GM18867 (cell line): Measurements from ENCODE around the gene ARHGDIA.
A peak's percentile ranks its signal among the peaks of the same experiment; 100 is the strongest.

Experiments
- ATAC-seq: cut with Tn5 transposase; IDR thresholded peaks from one replicate; pipeline ENCODE4 v1.9.1; 2021; ENCODE audit warnings: mild to moderate bottlenecking, moderate library complexity; ENCODE audit not compliant: unreplicated experiment

The ARHGDIA gene

GRCh38 chr17:81906476-81907218 lies 35.5 kb upstream of the ARHGDIA start:
- no peak for ATAC-seq

DNA sequence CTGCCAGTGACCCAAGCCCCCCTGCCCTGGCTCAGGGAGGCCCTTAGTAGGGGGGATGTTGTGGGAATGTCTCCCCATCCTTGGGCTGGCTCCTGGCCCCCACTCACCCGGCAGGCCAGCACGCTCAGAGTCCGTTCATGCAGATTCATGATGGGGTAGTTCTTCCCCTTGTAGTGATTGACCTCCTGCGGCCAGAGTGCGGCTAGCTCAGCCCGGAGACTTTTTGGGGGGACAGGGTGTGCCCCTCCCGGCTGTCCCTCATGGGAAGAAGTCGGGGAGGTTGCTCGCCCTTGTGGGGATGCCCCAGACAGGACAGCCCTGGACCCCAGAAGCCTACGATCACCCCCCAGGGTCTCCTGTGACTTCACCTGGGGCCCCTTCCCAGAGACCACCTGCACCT lies 34.9 kb upstream of the ARHGDIA start:
- ATAC-seq = no peak

GRCh38 chr17:81905424-81905875 lies 34.3 kb upstream of the ARHGDIA start:
- no peak for ATAC-seq

- no peak for ATAC-seq
These were observed 33.7 kb upstream of the ARHGDIA start for GRCh38 chr17:81904600-81905423.

DNA sequence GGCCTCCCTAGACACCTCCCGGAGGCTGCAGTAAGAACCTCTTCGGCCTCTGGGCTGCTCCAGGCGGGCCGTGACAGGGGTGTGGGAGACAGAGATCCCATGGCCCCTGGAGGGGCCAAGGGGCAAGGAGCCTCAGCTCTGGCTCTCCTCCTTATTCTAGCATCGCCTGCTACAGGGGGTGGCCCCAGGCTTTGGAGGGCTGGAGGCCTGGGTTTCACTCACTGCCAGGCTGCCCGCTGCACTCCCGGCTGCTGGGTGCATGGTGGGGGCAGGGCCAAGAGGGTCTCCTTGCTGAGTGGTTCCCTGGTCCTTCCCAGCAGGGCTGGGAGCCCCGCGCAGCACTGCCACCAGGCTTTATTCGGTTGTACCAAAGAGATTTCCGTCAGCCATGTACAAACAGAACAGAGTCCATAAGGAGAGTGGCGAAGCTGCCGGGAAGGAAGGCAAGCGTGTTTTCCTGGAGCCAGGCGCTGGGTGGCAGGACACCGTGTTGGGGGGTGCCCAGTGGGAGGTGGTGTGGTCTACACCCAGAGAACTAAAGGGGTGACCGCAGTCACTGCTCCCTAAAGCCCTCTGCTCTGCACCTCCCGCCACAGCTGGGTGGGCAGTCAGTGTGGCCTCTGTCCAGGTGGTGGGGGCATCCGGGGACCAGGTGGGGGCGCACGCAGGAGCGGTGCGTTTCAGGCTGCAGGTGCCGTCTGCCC lies 32.9 kb upstream of the ARHGDIA start:
- no peak for ATAC-seq

GRCh38 chr17:81903415-81903831 lies 32.3 kb upstream of the ARHGDIA start:
- ATAC-seq = no peak

DNA sequence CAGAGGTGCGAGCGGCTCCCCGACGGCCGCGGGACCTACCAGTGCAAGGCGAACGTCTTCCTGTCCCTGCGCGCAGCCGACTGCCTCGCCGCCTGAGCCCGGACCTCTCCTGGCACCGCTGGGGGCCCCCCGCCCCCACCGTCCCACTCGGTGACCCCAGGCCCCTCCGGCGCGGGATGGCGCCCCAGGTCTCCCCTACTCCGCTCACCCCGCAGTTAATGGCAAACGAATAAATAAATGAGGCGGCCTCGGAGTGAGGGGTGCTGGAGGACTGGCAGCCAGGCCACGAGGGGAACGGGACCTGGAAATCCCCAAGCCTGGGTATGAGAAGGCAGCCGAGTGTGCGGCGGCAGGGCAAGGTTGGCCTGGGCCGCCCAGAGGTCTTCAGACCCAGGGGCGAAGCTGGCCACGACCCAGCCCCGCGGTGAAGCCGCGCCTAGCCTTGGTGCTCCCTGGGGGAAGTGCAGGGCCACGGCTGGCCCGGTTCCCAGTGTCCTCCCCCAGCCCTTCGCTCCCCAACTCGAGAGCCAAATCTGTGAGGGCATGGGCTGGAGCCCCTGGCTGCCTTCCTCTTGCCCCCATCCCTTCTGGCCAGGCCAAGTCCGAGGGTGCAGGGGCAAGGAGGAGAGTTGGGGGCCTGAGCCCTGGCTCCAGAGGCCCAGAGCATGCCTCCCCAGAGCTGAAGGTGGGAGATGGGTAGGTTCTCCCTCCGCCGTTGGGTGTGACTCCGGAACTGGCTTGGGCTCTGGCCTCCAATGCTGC lies 31.7 kb upstream of the ARHGDIA start:
- no peak for ATAC-seq

- no peak for ATAC-seq
These were observed 31.0 kb upstream of the ARHGDIA start, which contains the start of gene NPB for GRCh38 chr17:81902023-81902652. Gene NPB, plus strand, starts transcription at chr17:81902238. Its CDS starts 40 bp downstream, at chr17:81902278.

DNA sequence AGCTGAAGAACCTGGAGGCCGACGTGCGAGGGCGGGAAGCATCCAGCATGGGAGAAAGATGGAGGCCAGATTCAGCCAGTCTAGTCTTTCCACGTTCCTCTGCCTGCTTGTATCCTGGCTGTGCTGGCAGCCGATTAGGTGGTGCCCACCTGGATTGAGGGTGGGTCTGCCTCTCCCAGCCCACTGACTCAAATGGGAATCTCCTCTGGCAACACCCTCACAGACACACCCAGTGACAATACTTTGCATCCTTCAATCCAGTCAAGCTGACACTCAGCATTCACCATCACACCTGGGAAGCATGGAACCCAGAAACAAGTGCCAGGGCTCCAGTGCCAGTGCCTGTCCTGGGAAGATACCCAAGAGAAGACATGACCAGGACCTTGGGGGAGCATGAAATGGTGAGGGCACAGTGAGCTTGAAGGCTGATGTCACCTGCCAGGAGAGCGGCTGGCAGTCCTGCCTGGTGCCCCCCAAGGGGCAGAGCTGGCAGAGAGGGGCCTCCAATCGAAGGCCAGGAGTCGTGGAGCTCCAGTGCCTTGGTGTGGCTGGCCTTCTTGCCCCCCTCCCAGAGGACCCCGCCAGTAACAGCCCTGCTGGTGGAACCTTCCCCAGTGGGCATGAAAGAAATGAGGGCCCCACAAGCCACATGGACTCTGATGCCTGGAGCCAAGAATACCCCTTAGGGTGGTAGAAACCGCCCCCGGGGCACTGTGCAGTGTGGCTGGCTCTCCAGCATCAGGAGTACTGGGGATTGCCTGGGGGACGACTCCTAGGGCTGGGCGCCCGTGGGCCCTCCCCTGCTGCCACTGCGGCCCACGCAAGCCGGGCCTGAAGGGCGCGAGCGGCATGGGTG lies 30.3 kb upstream of the ARHGDIA start:
- no peak for ATAC-seq

DNA sequence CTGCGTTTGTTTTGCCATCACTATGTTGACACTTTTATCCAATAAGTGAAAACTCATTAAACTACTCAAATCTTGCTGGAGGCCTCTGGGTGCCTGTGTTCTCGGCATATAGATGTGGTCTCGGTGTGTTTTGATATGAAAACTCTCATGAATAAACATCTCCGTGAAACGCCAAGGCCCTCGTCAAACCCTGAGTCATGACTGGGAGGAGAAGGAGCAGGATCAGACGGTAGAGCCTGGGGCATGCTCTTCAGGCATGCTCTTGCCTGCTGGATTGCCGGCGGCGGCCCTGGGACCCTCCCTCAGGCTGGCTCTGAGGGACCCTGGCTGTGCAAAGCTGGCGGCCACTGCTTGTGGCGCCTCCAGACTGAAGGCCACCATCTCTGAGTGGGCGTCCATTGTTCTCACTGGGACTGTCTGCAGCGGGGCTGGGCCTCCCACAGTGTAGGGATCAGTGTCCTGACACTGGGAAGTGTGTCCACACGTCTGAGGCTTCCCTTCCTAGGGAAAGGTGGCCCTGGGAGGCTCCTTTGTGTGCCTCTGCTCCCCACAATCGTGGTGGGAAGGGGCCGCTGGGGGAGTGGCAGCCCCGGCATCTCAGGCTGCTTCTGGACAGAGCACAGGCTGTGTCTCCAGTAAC lies 29.2 kb upstream of the ARHGDIA start:
- ATAC-seq = no peak

- no peak for ATAC-seq
These were observed 28.5 kb upstream of the ARHGDIA start for GRCh38 chr17:81899514-81900166.

- ATAC-seq = no peak
These were observed 27.7 kb upstream of the ARHGDIA start for GRCh38 chr17:81898885-81899284.

GRCh38 chr17:81898029-81898866 lies 27.1 kb upstream of the ARHGDIA start:
- no peak for ATAC-seq

GRCh38 chr17:81895400-81895799 lies 24.3 kb upstream of the ARHGDIA start:
- no peak for ATAC-seq

- no peak for ATAC-seq
These were observed 20.1 kb upstream of the ARHGDIA start for GRCh38 chr17:81891303-81891552.

DNA sequence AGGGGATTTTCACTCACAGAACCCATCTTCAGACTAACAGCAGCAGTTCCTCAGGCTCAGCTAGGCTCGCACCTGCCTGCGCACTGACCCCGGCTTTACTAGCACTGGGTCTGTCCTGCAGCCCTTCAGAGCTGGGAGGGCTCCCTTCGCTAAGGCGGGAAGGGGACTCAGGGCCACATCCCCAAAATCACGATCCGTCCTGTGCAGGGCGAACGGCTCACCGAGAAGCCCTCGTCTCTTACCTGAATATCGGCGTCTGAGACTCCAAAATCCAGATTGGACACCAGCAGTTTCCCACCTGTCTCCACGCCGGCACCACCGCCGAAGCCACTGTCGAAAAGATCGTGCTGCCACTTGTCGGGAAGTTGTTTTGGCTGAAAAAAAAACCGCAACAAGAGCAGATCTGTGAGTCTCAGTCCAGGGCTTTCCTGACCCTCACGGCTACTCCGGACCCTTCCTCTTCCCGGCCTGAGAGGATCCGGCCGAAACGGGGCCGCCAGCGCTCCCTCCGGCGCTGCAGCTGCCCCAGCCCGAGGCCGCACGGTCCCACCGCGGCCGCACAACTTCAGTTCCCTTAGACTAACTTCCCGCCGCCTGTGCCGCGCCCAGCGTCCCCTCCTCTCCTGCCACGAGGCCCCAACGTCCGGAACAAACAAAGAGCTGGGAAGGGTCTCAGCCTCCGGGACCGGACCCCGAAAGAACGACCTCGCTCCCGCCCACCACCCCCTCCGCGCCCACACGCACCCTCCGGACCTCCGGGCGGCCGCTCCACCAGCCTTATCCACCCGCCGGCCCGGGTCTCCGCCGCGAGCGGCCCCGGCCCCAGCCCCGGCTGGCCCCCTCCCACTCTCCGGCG lies 19.5 kb upstream of the ARHGDIA start:
- ATAC-seq = peak; percentile 21

GRCh38 chr17:81889602-81890001 lies 18.5 kb upstream of the ARHGDIA start:
- no peak for ATAC-seq
